Sigmoid colon (tissue), 4 donors: Measurements from ENCODE around the gene FAM3B.

Source experiments
- CTCF ChIP-seq, 4 experiments: fragments of 450-650 bp in 3 of 4; fragments of 200-600 bp in 1 of 4; IDR thresholded peaks; one replicate each; pipeline ENCODE4 v1.5.1; 2016 to 2019; ENCODE audit warnings: antibody characterized with exemption in 4 of 4, mild to moderate bottlenecking in 3 of 4, moderate library complexity in 2 of 4
- EP300 ChIP-seq, 4 donors: sonication (generic); formaldehyde crosslinking; IDR thresholded peaks; one replicate each; pipeline ENCODE4 v1.6.1; 2017; ENCODE audit warnings: antibody characterized with exemption in 4 of 4

DNA sequence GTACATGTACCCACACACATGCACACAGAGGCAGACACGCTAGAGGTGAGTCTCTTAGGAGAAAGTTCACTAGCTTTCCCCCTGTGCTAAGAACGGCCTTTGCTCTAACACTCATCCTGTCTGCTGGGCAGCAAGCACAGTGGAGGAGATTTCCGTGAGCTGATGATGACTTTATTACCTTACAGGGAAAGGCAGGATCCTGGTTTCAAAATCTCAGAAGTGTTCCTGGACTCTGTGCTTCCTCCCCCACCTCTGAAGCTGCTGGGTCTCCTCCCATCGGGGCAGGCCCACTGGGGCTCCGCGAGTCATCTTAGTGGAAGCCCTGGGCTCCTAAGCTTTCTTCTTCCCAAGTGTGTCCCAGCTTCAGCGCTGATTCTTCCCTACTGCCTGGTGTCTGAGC is 2.7 kb downstream of the FAM3B start:
- TF ChIP-seq CTCF (IDR thresholded peaks at IDR 0.05): no peak
- no peak for TF ChIP-seq EP300 (IDR thresholded peaks at IDR 0.05)
